HFF-Myc (cell line): ENCODE data around the gene SP2.

Experiments used
- DNase-seq: peaks from one replicate; pipeline ENCODE4 v3.0.0-alpha.2; 2011; ENCODE audit warnings: low read depth; ENCODE audit errors: extremely low read depth
- H3K4me3 ChIP-seq: replicated peaks from 2 replicates; pipeline ENCODE4 v1.5.1; 2011; ENCODE audit warnings: low read depth, mild to moderate bottlenecking, control low read depth, low read length
- TF ChIP-seq, protein P1 (sequence below): IDR thresholded peaks from 2 replicates; pipeline ENCODE4 v1.5.1; 2012; ENCODE audit warnings: mild to moderate bottlenecking, low read depth, low read length, control low read depth; ENCODE audit errors: missing control alignments

The SP2 gene

GRCh38 chr17:47957591-47958490 is 61.8 kb downstream of the SP2 start, which contains the start of gene PRR15L:
Gene PRR15L, minus strand, starts transcription at chr17:47957883. Its CDS starts 4,649 bp downstream, at chr17:47953234.
- no peak for DNase-seq
- TF ChIP-seq, protein P1, sequence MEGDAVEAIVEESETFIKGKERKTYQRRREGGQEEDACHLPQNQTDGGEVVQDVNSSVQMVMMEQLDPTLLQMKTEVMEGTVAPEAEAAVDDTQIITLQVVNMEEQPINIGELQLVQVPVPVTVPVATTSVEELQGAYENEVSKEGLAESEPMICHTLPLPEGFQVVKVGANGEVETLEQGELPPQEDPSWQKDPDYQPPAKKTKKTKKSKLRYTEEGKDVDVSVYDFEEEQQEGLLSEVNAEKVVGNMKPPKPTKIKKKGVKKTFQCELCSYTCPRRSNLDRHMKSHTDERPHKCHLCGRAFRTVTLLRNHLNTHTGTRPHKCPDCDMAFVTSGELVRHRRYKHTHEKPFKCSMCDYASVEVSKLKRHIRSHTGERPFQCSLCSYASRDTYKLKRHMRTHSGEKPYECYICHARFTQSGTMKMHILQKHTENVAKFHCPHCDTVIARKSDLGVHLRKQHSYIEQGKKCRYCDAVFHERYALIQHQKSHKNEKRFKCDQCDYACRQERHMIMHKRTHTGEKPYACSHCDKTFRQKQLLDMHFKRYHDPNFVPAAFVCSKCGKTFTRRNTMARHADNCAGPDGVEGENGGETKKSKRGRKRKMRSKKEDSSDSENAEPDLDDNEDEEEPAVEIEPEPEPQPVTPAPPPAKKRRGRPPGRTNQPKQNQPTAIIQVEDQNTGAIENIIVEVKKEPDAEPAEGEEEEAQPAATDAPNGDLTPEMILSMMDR = no peak
- H3K4me3 ChIP-seq = no peak within 1 kb of the TSS

- DNase-seq = no peak
- no peak overlapping the region for H3K4me3 ChIP-seq
- TF ChIP-seq, protein P1 = no peak
Measured at GRCh38 chr17:47959825-47960655, 64.0 kb downstream of the SP2 start.

- H3K4me3 ChIP-seq = no peak overlapping the region
- no peak for DNase-seq
- TF ChIP-seq, protein P1 = no peak
Measured at GRCh38 chr17:47961406-47961805, 65.4 kb downstream of the SP2 start.

- no peak for DNase-seq
Measured at GRCh38 chr17:47962901-47963300, 66.9 kb downstream of the SP2 start.

DNA sequence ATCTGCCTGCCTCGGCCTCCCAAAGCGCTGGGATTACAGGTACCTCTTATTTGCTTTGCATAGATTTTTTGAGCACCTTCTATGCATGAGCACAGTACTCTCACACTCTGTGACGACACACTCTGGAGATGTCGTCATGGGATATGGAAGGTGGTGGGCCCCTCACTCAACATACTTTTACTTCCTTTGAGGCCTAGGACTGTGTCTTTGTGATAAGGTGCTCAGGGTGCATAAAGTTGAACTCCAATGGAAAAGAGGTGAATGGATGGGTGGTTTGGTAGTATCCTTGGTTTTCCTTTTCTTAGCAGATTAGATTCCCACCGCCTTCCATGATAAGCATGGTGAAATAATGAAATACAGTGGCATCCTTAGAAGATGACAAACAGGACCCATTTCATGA is 68.8 kb downstream of the SP2 start:
- TF ChIP-seq, protein P1 = no peak
- H3K4me3 ChIP-seq = no peak overlapping the region
- no peak for DNase-seq

More at GRCh38 chr17:47962901-47963300, 66.9 kb downstream of the SP2 start:
- H3K4me3 ChIP-seq = no peak overlapping the region
- TF ChIP-seq, protein P1 = no peak

DNA sequence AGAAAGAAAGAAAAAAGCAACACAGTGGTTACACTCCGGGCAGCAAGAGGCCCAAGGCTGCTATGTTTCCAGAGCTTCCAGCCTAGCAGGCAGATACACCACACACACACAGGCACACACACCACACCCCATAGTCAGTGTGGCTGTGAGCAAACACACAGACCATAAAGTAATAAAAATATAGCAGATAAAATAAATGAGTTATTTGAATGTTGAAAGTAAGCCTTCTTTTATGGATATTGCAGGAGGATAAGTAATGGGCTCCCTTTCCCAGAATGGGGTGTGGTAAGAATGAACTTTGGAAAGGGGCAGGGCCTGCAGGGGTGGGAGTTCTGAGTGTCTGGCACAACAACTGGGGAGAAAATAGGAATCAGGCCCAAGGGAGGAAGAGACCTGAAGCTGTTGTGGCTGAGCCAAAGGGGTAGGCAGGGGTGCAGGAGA is 70.1 kb downstream of the SP2 start:
- TF ChIP-seq, protein P1 = no peak
- H3K4me3 ChIP-seq = no peak overlapping the region
- no peak for DNase-seq
